PC-9 (cell line): ENCODE measurements around the gene CTNNA3.

ENCODE experiments used
- EZH2 ChIP-seq: fragments of 200-600 bp; sonication (generic); IDR thresholded peaks from 2 replicates; pipeline ENCODE4 v1.8.0; 2017; ENCODE audit warnings: antibody characterized with exemption, low read depth
- TF ChIP-seq, protein P1 (sequence below): fragments of 200-600 bp; sonication (generic); conservative IDR thresholded peaks from 2 replicates; pipeline ENCODE4 v1.6.1; 2017; ENCODE audit warnings: mixed run types, antibody characterized with exemption, mild to moderate bottlenecking, moderate library complexity

DNA sequence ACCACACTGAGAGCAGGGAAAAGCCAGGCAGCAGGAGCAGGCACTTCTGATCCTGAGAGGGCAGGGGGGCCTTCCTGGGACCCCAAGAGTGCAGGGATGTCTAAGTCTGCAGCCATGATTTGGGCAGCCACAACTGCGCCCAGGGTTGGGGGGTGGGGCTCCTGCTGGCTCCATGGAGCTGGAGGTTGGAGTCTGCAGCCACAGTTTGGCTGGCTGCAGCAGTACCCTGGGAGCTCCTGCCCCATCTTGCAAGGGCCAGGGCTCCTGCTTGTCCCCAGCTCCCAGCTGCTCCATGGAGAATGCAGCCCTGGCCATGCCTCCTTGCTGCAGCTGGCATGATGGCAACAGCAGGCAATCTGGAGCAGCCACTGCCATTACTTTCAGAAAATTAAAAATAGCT, 1449.8 kb downstream of the CTNNA3 start:
- TF ChIP-seq, protein P1, sequence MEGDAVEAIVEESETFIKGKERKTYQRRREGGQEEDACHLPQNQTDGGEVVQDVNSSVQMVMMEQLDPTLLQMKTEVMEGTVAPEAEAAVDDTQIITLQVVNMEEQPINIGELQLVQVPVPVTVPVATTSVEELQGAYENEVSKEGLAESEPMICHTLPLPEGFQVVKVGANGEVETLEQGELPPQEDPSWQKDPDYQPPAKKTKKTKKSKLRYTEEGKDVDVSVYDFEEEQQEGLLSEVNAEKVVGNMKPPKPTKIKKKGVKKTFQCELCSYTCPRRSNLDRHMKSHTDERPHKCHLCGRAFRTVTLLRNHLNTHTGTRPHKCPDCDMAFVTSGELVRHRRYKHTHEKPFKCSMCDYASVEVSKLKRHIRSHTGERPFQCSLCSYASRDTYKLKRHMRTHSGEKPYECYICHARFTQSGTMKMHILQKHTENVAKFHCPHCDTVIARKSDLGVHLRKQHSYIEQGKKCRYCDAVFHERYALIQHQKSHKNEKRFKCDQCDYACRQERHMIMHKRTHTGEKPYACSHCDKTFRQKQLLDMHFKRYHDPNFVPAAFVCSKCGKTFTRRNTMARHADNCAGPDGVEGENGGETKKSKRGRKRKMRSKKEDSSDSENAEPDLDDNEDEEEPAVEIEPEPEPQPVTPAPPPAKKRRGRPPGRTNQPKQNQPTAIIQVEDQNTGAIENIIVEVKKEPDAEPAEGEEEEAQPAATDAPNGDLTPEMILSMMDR = no peak
- TF ChIP-seq EZH2 = no peak
